ENCODE measurements around the gene MUTYH. TPM values are rescaled to one million over a fixed set of nuclear protein-coding genes. Genes with fewer than 3 reads are reported as not detected.
A peak's percentile ranks its signal among the peaks of the same experiment; 100 is the strongest.
"Not testable (repeated sequence)": the region's sequence is repeated elsewhere in the genome, so short reads cannot be mapped to it uniquely, and the experiment has no call there.

The MUTYH gene
- total and polyA plus RNA-seq, 3 experiments from 2014 or later = 24.4 to 75.4 (median 70.1) TPM

DNA sequence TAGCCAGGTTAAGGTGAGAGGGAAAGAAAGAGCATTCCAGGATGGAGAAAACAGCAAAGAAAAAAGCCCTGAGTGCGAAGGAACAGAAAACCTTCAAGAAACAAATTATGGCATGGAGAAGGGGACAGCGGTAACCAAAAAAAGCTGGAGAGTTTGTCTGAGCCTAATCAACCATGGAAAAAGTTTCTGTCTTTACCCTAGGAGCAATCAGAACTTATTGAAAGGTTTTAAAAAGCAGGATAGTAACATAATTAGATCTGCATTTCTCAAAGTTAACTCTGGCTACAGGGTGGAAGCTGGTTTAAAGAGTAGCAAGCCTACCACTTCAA, 39.6 kb downstream of the MUTYH start:
- Histone ChIP-seq H3K4me3 (ENCODE audit: low read length) (no peak overlapping the region), H3K4me1 (ENCODE audit: insufficient read depth, low read length) (peaks cover 8% of the 10 kb centered on the region), H3K9me3 (ENCODE audit: low read length) (no peaks in the 10 kb centered on the region), H3K27me3 (ENCODE audit: insufficient read depth, low read length, poor library complexity, severe bottlenecking) (no peaks in the 10 kb centered on the region), H3K27ac (ENCODE audit: low read depth, low read length) (no peak overlapping the region), H3K36me3 (ENCODE audit: insufficient read depth, low read length) (no peaks in the 10 kb centered on the region)
- Mint-ChIP-seq H3K36me3 (peaks cover 0 to 3% (median 0%) of the 10 kb centered on the region in 3 donors), H3K4me3 (peak overlapping the region in 2 of 7 donors; percentile 17 to 53), H3K4me1 (peaks cover 15 to 26% (median 25%) of the 10 kb centered on the region in 3 donors), H3K27ac (peak overlapping the region in 3 of 8 donors; percentile 43 to 75 (median 50)), H3K9me3 (no peaks in the 10 kb centered on the region), H3K27me3 (peaks cover 0 to 3% of the 10 kb centered on the region in 2 donors)
- CTCF ChIA-PET = interaction anchor here (0.7 to 12.0 kb wide), 9 partner anchors 9 to 507 kb away, joined by 3 to 173 read pairs (median 6); partner anchors contain the start of genes HECTD3, MUTYH, TOE1 and UROD
- no peak for DNase-seq
- POLR2A ChIA-PET = interaction anchor here (1.2 to 1.8 kb wide), 3 partner anchors 286 to 570 kb away, joined by 3 to 8 read pairs (median 4); partner anchors contain the start of genes RNU5D-1 and UROD

DNA sequence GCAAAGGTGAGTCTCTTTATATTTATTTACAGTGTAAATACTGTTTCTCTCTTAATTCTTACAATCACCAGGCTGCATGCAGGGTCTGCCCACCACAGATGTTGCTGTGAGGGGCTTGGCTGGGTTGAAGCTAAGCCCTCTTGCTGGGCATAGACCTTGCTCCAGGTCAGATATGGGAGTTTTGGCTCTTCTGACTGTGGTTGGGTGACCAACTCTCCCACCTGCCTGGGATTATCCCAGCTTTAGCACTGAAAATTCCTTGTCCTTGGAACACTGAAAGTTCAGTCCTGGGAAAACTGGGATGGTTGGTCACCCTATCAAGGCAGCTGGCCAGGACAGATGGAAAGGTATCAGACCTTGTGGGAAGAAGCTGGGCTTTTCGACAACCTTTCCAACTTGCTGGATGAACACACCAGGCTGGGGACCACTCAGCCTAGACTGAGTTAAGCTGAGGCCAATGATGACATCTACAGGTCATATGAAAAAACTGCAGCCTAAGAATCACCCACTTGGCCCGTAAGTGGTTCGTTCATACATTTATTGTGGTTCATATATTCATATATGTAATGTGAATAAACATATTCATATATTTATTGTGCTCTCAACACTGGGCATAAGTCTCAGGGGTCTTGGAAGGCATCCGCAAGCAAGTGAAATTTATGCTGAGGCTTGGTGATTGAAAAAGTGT, 40.1 kb downstream of the MUTYH start:
- Mint-ChIP-seq H3K9me3 (no peaks in the 10 kb centered on the region), H3K4me1 (peaks cover 15 to 22% (median 20%) of the 10 kb centered on the region in 3 donors), H3K27ac (peak overlapping the region in 3 of 8 donors; percentile 43 to 75 (median 50)), H3K27me3 (peaks cover 0 to 3% of the 10 kb centered on the region in 2 donors), H3K36me3 (peaks cover 0 to 3% (median 0%) of the 10 kb centered on the region in 3 donors), H3K4me3 (peak overlapping the region in 2 of 7 donors; percentile 17 to 53)
- DNase-seq = peak in 4 of 5 donors; percentile 9 to 61 (median 53)
- POLR2A ChIA-PET = interaction anchor here (0.7 to 1.8 kb wide), 4 partner anchors 40 to 569 kb away, joined by 3 to 8 read pairs (median 4); partner anchors contain the start of genes RNU5D-1, TOE1 and UROD
- H3K27me3 ChIP-seq (ENCODE audit: insufficient read depth, low read length, poor library complexity, severe bottlenecking) = no peaks in the 10 kb centered on the region
- no peaks in the 10 kb centered on the region for H3K9me3 ChIP-seq (ENCODE audit: low read length)
- H3K4me3 ChIP-seq (ENCODE audit: low read length) = no peak overlapping the region
- H3K27ac ChIP-seq (ENCODE audit: low read depth, low read length) = no peak overlapping the region
- CTCF ChIA-PET = interaction anchor here (0.6 to 12.0 kb wide), 15 partner anchors 9 to 588 kb away, joined by 3 to 173 read pairs (median 3); partner anchors contain the start of genes HECTD3, MUTYH, TOE1 and UROD
- no peaks in the 10 kb centered on the region for H3K36me3 ChIP-seq (ENCODE audit: insufficient read depth, low read length)
- peaks cover 8% of the 10 kb centered on the region for H3K4me1 ChIP-seq (ENCODE audit: insufficient read depth, low read length)

DNA sequence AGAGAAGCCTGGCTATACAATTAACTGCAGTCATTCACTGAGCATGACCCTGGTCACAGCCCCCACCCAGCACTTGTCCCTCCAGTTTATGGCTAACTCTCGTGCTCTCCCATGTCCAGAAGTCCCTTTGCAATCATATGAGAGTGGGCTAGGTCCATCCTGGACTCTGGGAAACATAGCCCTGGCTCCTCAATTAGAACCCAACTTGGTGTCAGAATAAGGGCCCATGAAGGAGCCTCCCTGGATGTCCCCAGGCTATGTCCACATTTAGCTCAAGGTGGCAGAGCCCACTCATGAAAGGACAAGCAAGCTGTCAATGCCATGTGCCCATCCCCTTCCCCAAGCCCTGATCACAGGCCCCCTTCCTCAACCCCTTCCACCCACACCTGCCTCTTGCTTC, 40.9 kb downstream of the MUTYH start:
- Histone ChIP-seq H3K9me3 (ENCODE audit: low read length) (no peaks in the 10 kb centered on the region), H3K36me3 (ENCODE audit: insufficient read depth, low read length) (no peaks in the 10 kb centered on the region), H3K4me3 (ENCODE audit: low read length) (no peak overlapping the region), H3K4me1 (ENCODE audit: insufficient read depth, low read length) (peaks cover 2% of the 10 kb centered on the region), H3K27me3 (ENCODE audit: insufficient read depth, low read length, poor library complexity, severe bottlenecking) (no peaks in the 10 kb centered on the region), H3K27ac (ENCODE audit: low read depth, low read length) (no peak overlapping the region)
- H3K27ac Mint-ChIP-seq = no peak overlapping the region
- ChIA-PET POLR2A (no interaction called here), CTCF (interaction anchor here (0.9 to 12.0 kb wide), 10 partner anchors 8 to 570 kb away, joined by 3 to 173 read pairs (median 5); partner anchors contain the start of genes HECTD3, MUTYH, TOE1 and UROD)
- peak overlapping the region in 1 of 7 donors; percentile 72 for H3K4me3 Mint-ChIP-seq
- peaks cover 0 to 3% of the 10 kb centered on the region in 2 donors for H3K27me3 Mint-ChIP-seq
- H3K4me1 Mint-ChIP-seq = peaks cover 9 to 13% (median 11%) of the 10 kb centered on the region in 3 donors
- no peak for DNase-seq
- H3K36me3 Mint-ChIP-seq = peaks cover 0 to 3% (median 0%) of the 10 kb centered on the region in 3 donors
- H3K9me3 Mint-ChIP-seq = no peaks in the 10 kb centered on the region

DNA sequence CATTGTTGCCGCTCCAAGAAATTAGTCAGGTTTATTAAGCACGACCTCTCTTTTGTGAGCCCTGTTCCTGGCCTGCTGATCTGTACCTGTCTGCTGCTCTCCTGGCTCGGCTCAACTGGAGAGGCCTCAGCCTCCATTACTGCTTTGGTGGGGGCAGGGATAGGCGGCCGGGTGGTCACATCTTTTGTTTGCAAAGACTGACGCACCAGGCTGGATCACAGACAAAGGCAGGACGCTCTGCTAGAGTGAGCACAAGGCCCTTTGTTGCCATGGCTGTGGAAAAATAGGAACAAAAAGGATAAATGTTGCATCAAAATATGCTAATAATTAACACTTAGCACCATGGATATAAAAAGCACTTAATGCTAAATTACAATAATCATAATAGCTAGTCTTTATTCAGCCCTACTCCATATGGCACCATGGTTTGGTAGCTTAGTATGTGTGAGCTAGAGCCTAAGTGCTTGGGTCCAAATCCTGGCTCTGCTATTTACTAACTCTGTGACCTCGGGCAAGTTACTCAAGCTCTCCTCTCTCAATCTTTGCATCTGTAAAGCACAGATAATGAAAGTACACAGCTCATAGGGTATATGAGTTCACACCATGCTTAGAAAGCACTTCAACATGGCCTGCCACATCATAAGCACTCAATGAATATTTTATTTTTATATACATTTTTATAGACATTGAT, 42.4 kb downstream of the MUTYH start:
- Histone ChIP-seq H3K27me3 (ENCODE audit: insufficient read depth, low read length, poor library complexity, severe bottlenecking) (no peaks in the 10 kb centered on the region), H3K36me3 (ENCODE audit: insufficient read depth, low read length) (no peaks in the 10 kb centered on the region), H3K9me3 (ENCODE audit: low read length) (no peaks in the 10 kb centered on the region), H3K4me1 (ENCODE audit: insufficient read depth, low read length) (no peaks in the 10 kb centered on the region), H3K4me3 (ENCODE audit: low read length) (no peak overlapping the region), H3K27ac (ENCODE audit: low read depth, low read length) (no peak overlapping the region)
- ChIA-PET CTCF (interaction anchor here (0.7 to 12.0 kb wide), 7 partner anchors 13 to 462 kb away, joined by 3 to 173 read pairs (median 4); partner anchors contain the start of genes HECTD3 and UROD), POLR2A (no interaction called here)
- DNase-seq = no peak
- Mint-ChIP-seq H3K27ac (no peak overlapping the region), H3K27me3 (no peaks in the 10 kb centered on the region), H3K36me3 (no peaks in the 10 kb centered on the region), H3K9me3 (no peaks in the 10 kb centered on the region), H3K4me3 (no peak overlapping the region), H3K4me1 (peaks cover 3 to 9% (median 5%) of the 10 kb centered on the region in 3 donors)

DNA sequence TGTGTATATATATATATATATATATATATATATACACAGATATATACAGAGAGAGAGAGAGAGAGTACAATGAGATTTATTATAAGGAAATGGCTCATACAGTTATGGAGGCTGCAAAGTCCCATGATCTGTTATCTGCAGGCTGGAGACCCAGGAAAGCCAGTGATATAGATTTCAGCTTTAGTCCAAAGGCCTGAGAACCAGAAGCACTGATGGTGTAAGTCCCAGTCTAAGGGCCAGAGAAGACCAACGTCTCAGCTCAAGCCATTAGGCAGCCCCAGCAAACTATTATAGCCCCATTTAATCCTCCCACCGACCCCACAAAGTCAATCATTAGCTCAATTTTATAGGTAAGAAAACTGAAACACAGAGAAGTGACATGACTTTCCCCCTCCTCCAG, 48.5 kb downstream of the MUTYH start:
- Histone ChIP-seq H3K36me3 (ENCODE audit: insufficient read depth, low read length) (no peaks in the 10 kb centered on the region), H3K9me3 (ENCODE audit: low read length) (no peaks in the 10 kb centered on the region), H3K27ac (ENCODE audit: low read depth, low read length) (no peak overlapping the region), H3K4me1 (ENCODE audit: insufficient read depth, low read length) (no peaks in the 10 kb centered on the region), H3K27me3 (ENCODE audit: insufficient read depth, low read length, poor library complexity, severe bottlenecking) (no peaks in the 10 kb centered on the region), H3K4me3 (ENCODE audit: low read length) (no peak overlapping the region)
- no peak for DNase-seq
- ChIA-PET POLR2A (no interaction called here), CTCF (interaction anchor here (1.1 to 1.8 kb wide), 2 partner anchors 8 to 278 kb away, joined by 4 read pairs; no protein-coding TSS in a partner anchor)
- Mint-ChIP-seq H3K9me3 (no peaks in the 10 kb centered on the region), H3K36me3 (no peaks in the 10 kb centered on the region), H3K27ac (no peak overlapping the region), H3K4me3 (no peak overlapping the region), H3K27me3 (no peaks in the 10 kb centered on the region), H3K4me1 (no peaks in the 10 kb centered on the region)

DNA sequence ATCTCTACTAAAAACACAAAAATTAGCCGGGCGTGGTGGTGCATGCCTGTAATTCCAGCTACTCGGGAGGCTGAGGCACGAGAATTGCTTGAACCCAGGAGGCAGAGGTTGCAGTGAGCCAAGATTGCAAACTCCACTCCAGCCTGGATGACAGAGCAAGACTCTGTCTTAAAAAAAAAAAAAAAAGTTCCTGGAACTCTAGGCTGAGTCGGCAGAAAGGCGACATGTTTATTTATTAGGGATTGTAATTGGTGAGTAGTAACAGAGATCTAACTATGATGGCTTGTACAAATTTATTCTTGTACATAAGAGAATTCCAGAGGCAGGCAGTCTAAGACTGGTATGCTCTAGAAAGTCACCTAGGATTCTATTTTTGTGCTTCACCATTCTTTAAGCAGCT, 49.2 kb downstream of the MUTYH start:
- H3K9me3 Mint-ChIP-seq; H3K4me1 ChIP-seq (ENCODE audit: insufficient read depth, low read length); POLR2A ChIA-PET; H3K4me3 Mint-ChIP-seq; H3K9me3 ChIP-seq (ENCODE audit: low read length); H3K36me3 Mint-ChIP-seq; H3K36me3 ChIP-seq (ENCODE audit: insufficient read depth, low read length); H3K4me3 ChIP-seq (ENCODE audit: low read length); H3K27me3 Mint-ChIP-seq; H3K27me3 ChIP-seq (ENCODE audit: insufficient read depth, low read length, poor library complexity, severe bottlenecking); H3K4me1 Mint-ChIP-seq; H3K27ac ChIP-seq (ENCODE audit: low read depth, low read length); DNase-seq: not testable (repeated sequence)
- CTCF ChIA-PET = interaction anchor here (0.6 to 1.8 kb wide), 3 partner anchors 9 to 277 kb away, joined by 3 to 4 read pairs (median 4); no protein-coding TSS in a partner anchor
- H3K27ac Mint-ChIP-seq = peak overlapping the region in 1 of 8 donors; percentile 9

DNA sequence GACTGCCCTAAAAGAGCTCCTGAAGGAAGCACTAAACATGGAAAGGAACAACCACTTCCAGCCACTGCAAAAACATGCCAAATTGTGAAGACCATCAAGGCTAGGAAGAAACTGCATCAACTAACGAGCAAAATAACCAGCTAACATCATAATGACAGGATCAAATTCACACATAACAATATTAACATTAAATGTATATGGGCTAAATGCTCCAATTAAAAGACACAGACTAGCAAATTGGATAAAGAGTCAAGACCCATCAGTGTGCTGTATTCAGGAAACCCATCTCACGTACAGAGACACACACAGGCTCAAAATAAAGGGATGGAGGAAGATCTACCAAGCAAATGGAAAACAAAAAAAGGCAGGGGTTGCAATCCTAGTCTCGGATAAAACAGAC, 53.7 kb downstream of the MUTYH start:
- H3K9me3 Mint-ChIP-seq; POLR2A ChIA-PET; H3K4me3 Mint-ChIP-seq; H3K4me1 Mint-ChIP-seq; H3K36me3 ChIP-seq (ENCODE audit: insufficient read depth, low read length); H3K36me3 Mint-ChIP-seq; H3K4me3 ChIP-seq (ENCODE audit: low read length); H3K9me3 ChIP-seq (ENCODE audit: low read length); H3K4me1 ChIP-seq (ENCODE audit: insufficient read depth, low read length); CTCF ChIA-PET; H3K27ac Mint-ChIP-seq; H3K27me3 ChIP-seq (ENCODE audit: insufficient read depth, low read length, poor library complexity, severe bottlenecking); DNase-seq; H3K27ac ChIP-seq (ENCODE audit: low read depth, low read length): not testable (repeated sequence)
- H3K27me3 Mint-ChIP-seq = peaks cover 2 to 11% of the 10 kb centered on the region in 2 donors

DNA sequence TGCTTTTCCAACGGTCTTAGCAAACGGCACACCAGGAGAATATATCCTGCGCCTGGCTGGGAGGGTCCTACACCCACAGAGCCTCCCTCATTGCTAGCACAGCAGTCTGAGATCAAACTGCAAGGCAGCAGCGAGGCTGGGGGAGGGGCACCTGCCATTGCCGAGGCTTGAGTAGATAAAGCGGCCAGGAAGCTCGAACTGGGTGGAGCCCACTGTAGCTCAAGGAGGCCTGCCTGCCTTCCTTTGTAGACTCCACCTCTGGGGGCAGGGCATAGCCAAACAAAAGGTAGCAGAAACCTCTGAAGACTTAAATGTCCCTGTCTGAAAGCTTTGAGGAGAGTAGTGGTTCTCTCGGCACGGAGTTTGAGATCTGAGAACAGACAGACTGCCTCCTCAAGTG, 55.4 kb downstream of the MUTYH start:
- H3K27me3 ChIP-seq (ENCODE audit: insufficient read depth, low read length, poor library complexity, severe bottlenecking); H3K4me1 Mint-ChIP-seq; CTCF ChIA-PET; H3K4me3 Mint-ChIP-seq; H3K4me1 ChIP-seq (ENCODE audit: insufficient read depth, low read length); H3K36me3 ChIP-seq (ENCODE audit: insufficient read depth, low read length); H3K4me3 ChIP-seq (ENCODE audit: low read length); POLR2A ChIA-PET; H3K27ac Mint-ChIP-seq; DNase-seq; H3K9me3 ChIP-seq (ENCODE audit: low read length); H3K9me3 Mint-ChIP-seq; H3K27ac ChIP-seq (ENCODE audit: low read depth, low read length); H3K36me3 Mint-ChIP-seq: not testable (repeated sequence)
- peaks cover 2 to 15% of the 10 kb centered on the region in 2 donors for H3K27me3 Mint-ChIP-seq
